ENCODE measurements around the gene FAM117A.

FAM117A gene

DNA sequence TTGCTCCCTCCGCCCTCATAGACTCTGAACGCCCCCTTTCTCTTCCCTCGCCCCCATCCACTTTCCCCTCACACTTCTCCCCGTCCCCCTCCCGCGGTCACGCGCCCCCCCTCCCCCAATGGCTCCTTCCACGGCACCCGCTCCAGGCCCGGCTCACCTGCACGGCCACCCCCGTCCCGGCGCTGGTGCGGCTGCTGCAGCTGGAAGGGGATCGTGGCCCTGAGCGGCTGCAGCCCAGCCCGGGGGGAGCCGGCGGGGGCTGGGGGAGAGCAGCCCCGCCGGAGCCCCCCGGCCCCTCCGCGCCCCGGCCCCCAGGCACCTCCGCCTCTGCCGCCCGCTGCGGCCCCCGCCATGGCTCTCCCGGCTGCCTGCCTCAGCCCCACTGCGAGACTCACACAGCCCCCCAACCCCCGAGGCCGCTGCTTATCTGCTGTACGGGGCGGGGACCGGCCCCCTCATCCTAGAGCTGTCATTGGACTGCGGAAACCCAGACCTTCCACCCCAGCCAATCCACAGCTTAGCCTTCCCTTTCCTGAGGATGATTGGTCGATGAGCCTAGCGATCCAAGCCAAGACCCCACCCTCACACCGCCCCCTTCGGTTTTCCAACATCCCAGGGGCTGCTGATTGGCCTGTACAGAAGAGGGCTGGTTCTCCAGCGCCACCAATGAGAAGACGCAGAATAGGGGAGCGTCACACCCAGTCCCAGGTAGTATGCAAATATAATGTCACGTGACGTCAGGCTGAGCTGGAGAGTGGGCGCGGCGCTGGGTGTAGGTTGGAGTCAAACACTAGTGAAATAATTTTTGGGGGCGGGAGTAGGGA is at the start of gene FAM117A:
Gene FAM117A (minus strand): TSS at position 397 of the 824 bp plus-strand sequence. CDS start 44 bp downstream, at position 353.
- peak in 55 of 56 donors; percentile 52 to 99 (median 95) for DNase-seq

DNA sequence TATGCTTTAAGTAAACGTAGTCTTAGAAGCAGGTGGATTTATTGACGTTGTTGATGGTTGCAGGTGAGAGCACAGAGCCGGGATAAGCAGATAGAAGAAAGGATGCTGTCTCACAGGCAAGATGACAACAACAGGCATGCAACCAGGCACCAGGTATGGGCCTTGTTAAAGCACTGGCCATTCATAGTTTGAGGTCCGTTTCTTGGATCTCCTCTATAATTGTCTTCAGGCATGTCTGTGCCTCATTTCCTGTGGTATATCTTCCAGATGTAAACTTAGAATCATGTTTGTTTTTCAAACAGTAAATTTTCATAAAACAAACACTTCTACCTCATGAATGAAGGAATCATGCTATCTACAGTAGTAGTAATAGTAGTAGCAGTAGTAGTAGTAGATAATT is 45.1 kb upstream of the FAM117A start:
- DNase-seq = no peak

DNA sequence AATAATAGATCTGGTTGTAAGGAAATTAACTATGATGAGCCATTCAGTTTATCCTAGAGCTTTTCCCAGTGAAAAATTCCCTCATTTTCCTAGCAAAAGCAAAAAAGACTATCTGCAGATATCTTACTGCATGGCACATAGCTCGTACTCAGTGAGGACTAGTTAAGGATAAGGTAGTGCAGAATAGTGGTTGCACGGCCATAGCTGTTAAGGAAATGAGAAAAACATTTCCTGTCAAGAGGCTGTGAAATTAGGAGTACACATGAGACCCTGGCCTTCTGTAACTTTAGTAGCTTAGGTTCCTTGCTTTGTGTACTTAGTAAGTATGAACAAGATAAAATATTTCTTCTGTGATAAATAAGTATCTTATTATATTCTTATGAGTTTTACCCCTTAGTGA is 34.8 kb upstream of the FAM117A start:
- DNase-seq = no peak

DNA sequence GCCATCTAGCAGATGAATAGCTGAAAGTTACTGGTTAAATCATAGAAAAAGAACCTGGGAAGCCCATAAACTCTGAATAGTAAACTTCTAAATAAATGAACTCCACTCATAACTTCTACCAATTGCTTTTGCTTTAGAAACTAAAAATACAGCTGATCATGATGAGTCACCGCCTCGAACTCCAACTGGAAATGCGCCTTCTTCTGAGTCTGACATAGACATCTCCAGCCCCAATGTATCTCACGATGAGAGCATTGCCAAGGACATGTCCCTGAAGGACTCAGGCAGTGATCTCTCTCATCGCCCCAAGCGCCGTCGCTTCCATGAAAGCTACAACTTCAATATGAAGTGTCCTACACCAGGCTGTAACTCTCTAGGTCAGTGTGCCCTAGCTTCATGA is 34.3 kb upstream of the FAM117A start:
- DNase-seq = no peak

- DNase-seq = no peak
Observed at GRCh38 chr17:49795372-49795771, 31.4 kb upstream of the FAM117A start.

DNA sequence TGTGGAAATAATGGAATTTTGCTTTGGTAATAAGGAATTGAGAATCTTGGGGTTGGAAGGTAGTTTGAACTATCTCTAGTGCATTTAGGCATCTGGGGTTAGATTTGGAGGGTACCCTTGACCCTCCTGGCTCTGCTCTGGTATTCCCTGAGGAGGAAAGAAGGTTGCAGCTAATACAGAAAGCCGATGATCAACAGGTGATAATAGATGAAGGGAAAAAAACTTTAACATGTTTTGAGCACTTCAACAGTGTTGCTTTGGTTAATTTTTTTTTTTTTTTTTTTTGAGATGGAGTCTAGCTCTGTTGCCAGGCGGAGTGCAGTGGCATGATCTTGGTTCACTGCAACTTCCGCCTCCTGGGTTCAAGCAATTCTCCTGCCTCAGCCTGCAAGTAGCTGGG is 29.4 kb upstream of the FAM117A start:
- no peak for DNase-seq

- no peak for DNase-seq
Observed at GRCh38 chr17:49789243-49789578, 25.3 kb upstream of the FAM117A start.

DNA sequence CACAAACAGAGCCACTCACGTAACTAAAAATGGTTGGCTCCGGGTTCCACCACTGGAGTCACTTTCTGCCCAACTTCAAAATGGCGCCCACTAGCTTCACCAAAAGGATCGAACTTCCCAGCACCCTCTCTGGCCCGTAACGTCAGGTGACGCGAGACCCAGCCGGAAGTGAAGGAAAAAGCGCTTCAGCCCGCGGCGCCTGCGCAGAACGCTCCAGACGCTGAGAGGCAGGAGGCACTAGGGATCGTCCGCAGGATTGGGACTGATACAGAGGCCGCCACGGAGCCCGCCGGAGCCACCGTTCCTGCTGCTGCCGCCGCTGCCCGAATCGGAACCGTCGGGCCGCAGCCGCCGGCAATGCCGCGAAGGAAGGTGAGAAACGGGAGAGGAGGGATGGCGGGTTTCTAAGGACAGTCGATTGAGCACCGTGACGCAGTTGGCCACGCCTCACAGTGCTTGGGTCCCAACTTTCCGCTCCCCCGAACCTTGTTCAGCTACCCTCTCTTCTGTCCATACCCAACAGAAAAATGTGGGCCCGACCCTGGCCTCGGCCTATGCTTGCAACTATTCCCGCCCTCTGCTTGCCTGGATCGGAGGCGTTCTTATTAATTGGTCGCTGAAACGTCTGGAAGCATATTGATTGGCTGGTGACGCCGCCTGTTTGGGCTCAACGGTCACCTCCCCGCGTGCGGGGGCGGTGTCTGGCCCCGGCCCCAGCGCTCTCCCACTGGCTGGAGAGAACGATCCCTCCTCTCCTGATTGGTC is 24.7 kb upstream of the FAM117A start, which contains the start of gene KAT7:
Gene KAT7 (plus strand): TSS at position 204 of the 765 bp plus-strand sequence. CDS start 154 bp downstream, at position 358.
- DNase-seq = peak; percentile 59 to 99 (median 98)

DNA sequence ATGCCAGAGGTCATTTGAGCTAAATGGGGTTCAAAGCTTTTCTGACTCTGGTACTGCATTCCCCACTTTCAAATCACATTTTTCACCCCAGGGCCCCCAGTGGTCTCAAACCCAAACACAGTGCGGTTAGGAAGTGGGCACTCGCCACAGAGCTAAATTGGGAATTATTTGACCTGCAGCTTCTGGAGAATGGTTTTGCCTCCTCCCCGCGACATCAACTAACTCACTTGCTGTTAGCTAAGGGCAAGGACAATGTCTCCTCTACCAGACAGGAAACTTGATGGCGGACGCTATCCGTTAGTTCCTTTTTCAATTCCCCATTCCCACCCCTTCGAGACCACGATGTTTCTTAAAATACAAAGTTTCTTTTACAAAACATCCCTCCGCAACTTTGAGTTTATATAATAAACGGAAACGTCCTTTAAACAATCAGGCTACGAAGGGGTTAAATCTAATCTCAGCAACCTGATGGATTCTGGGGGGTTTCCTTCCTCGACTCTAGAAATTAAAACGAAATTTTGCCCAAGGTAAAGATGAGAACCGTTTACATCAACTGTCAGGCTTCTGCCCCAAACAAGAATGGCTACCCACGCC is 24.1 kb upstream of the FAM117A start:
- peak in 14 of 56 donors; percentile 3 to 72 (median 38) for DNase-seq

DNA sequence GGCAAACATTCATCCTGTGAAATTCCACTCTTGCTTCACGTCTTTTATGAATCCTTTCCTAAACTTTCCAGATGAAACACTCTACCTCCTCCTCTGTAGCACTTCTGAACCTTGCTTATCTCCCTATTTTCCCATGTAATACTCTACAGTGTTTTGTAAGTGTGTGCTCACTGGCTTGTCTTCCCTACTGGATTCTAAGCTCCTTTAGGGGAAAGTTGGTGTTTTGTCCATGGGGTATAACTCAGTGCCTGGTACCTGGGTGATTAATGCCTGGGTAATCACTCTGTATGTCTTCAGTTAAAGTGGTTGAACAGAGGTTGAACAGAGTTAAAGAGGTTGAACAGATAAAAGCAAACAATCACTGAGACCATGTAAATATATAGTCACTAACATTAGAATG is 20.7 kb upstream of the FAM117A start:
- no peak for DNase-seq

DNA sequence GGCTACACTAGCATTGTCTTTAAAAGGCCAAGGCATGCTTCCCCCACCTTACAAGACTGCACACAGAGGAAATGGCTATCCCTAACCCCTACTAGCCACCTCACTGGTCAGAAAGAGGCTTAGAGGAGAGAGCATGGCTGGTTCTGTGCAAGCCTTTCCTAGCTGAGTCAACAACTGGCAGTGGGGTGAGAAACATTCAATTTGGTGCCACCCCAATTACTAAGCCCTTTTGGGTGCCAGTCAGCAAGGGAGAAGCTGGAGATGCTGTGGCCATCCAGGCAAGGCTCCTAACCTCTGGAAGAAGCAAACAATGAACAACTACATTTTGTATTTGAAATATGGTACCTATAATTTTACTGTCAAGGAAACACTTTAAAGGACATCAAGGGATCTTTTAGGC is 19.9 kb upstream of the FAM117A start:
- no peak for DNase-seq

DNA sequence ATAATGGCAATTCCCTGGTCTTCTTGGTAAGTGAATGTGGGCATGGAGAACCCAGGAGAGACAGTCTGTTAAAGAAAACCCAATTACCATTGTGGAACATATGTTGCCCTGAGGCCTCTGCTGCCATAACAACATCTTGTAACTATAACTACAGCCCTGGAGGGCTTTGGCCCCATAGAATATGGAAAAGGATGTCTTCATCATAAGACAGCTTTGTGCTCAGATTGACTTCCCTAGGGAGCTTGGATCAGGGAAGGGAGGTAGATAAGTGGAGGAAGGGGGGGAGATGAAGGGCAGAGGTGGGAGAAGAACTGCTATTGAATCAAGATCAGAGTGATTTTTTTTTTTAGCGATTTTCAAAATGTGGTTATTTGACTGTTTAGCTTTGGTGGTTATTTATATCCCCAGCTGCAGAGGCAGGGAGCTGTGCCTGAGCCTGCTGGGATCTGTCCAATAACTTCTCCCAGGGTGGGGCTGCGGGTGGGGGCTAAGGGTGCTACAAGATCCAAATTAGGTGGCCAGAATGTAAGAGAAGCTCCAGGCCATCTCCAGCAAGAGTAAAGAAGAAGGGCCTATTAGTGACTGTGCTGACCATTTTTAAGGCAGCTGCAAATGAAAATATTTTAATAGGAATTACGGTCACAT is 19.3 kb upstream of the FAM117A start:
- no peak for DNase-seq

- DNase-seq = peak in 4 of 56 donors; percentile 8 to 43 (median 16)
Observed at GRCh38 chr17:49779739-49780231, 15.9 kb upstream of the FAM117A start.

GRCh38 chr17:49779156-49779738 is 15.3 kb upstream of the FAM117A start:
- DNase-seq = no peak

GRCh38 chr17:49777563-49777962 is 13.6 kb upstream of the FAM117A start:
- peak in 2 of 56 donors; percentile 8 to 9 for DNase-seq

DNA sequence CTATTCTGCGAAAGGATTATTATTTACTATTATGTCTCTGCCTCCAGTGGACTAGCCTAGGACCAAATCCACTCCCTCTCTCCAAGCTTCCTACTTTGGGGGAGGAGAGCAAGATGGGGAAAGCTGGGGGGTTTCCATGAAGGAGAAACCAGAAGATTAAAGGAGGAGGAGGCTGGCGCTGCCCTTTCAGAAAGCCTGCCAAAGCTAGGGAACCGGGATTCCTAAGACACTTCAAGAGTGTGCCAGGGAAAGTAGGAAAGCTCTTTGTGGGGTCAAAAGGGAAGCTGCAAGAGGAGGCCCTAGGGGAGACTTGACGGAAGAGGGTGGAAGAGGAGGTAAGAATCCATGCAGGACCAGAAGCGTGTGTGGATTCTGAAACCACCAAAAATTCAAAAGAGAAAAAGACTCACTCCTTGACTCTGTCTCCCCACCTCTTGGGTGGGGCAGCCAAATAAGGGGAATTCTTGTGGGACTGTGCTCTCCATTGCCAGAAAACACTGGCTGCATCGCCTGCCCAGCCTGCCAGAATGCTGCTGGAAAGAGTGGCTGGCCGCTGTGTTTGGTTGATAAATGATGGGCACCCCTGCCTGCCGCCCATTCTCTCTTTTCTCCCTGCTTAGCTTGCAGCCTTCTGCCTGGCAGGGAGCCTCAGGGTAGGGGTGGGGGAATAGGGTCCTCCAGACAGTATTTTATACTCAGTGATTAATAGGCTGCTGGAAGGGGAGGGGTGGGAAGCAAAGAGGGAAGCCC is 12.8 kb upstream of the FAM117A start:
- peak in 5 of 56 donors; percentile 8 to 19 (median 10) for DNase-seq

- no peak for DNase-seq
Observed at GRCh38 chr17:49775546-49776260, 11.8 kb upstream of the FAM117A start.

DNA sequence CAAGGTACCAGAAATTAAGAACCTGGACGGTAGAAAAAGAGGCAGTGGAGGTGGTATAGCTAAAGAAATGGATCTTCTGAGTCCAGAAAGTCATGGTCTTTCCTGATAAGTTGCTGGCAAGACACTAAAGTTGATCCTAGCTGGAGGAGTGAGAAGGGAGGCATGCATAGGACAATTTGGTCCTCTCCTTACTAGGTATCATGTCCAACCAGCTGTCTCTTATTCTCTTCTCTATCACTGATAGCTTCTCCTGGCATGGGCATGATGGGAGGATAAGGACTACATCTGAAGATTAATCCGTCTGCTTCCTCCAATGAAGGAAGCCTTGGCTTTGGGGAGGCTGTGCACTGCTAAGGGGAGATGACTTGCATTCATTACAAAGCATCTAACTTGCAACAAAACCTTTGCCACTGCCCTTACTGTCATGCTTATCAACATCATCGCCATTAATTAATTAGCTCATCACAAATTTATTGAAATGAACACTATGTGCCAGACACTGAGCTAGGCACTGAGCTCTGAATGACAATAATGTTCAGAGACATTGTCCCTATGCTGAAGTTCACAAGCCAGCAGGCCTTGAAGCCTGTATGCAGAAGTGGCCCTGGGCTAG is 3.1 kb upstream of the FAM117A start:
- DNase-seq = no peak

DNA sequence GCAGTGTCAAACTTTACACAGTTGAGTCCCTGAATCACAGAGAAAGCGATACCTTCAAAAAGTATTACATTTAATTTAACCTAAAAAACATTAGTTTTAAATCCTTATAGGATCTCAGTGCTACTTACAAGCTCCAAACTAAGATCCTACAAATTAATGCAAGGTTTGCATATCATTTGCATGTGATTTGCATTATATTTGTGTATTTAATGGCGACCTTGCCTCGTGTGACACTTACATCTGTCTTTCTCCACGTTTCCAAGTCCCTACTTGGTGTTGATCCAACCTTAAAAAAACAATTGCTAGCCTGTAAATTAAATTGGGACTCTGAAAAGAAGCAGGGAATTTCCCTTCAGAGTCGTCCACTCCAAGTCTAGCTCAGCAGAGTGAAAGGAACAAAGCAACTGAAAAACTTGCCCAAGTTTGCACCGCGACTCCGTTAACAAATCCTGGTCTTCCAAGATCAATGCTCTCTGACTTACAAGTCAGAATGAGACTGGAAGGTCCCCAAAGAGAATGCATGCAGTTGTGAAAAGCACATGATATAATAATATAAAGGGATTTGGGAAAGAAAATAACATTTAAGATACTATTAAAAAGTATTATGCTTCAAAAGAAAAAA is 739 bp upstream of the FAM117A start:
- no peak for DNase-seq

All from amygdala (tissue), 56 donors.